ENCODE measurements around the gene IFNL3.
A peak's percentile ranks its signal among the peaks of the same experiment; 100 is the strongest.

Gene IFNL3

DNA sequence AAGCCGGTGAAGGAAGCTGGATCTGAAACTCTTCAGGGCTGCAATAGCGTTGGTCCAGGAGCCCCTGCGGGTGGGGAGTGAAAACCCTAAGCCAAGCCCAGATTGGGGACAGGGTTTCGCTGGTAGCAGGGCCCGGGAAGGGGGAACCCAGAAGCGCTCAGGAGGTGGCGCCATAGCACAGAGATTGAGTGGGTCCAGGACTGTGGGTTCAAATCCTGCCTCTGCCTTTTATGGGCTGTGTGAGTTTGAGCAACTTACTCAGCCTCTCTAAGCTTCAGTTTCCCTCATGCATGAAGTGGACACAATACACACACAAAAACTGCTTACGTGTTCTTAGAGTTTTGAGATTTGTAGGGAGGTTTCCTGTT, 32.4 kb downstream of the IFNL3 start:
- peak; percentile 46 to 53 for DNase-seq

DNA sequence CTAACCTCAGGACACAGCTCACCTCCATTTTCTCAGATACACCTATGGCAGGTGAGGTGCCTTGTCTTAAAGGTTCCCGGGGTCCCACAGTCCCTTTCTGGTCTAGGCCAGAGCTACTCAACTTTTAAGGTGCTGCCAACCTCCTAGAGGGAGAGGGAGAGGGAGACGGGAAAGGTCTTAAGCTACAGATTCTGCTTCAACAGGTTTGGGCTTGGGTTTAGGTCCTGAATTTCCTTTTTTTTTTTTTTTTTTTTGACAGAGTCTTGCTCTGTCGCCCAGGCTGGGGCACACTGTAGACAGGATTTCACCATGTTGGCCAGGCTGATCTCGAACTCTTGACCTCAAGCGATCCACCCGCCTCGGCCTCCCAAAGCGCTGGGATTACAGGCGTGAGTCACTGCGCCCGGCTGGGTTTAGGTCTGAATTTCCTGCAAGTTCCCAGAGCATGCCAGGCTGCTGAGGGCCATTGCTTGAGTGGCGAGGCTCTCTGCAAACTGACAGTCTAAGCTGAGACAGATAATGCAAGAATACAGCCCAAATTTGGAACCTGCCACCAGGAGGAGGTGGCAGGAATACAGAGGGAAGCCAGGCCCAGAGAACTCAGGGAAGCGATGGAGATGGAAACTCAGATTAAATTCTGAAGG, 33.0 kb downstream of the IFNL3 start:
- no peak for DNase-seq

DNA sequence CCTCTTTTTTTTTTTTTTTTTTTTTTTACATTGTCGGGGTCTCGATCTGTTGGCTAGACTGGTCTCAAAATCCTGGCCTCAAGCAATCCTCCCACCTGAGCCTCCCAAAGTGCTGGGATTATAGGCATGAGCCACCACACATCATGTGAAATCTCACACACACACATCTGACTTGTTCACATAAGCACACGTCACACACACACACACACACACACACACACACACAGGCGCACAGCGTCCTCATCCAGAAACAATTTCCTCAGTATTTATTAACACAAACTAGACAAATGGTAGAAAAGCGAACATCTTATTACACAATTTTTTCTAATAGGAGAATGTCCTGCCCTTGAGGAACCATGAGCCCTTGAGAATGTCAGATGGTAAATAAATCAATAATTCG, 35.6 kb downstream of the IFNL3 start:
- DNase-seq = no peak

DNA sequence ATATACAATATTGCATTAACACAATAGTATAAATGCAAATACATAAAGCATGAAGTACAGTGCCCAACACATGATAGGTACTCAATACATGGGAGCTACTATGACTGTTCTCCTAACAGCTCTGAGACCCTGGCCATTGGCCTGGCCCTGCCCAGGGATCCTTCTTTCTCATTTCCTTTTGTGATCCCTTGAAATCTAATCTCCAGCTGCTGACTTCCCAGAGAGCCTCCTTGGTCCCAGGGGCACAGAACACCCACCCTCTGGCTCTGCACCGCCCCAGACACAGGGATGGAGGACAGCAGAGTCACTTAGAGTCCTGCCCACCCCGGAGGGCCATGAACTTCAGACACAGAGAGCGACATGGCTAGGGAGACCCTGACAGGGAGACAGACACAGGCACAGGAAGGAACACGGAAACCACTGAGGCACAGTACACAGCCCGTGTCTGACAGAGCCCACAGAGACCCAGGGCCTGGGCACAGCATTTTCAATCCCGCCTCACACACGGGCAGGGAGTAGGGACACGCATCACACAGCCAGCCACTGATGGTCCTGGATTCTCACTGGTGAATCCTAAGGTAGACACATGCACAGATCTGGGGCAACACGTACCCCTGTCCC, 36.5 kb downstream of the IFNL3 start:
- DNase-seq = no peak

DNA sequence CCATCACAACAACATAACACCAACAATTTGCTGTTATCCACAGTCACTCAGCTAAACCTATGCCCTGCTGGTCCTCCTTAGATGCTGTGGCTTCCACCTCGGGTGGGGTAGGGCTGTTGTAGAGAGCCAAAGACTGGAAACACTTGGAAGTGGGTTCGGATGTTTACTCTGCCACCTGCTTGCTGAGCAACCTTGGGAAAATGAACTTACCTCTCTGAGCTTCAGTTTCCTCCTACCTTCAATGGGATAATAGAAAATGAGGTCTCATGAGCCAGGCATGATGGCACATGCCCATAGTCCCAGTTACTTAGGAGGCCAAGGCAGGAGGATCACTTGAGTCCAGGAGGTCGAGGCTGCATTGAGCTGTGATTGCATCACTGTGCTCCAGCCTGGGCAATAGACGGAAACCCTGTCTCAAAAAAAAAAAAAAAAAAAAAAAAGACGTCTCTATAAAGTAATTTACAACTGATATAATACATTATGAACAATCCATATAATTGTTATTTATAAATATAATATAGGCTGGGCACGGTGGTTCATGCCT, 37.4 kb downstream of the IFNL3 start:
- DNase-seq = no peak

DNA sequence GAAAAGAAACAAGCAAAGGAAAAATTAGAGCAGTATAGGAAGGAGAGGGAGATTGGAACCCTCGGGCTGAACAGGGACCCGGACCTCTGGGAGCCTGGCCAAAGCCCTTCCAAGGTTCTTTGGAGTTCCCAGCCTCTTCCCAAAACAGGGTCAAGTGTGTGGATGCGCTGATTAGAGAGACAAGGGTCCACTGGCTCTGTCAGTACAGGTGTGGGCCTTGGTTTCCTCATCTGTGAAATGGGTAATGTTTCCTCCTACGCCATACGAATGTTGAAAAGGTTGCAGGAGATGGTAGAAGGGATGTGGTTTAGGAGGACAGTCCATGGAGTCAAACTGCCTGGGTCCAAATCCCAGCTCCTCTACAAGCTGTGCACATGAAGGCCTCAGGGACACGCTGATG, 38.7 kb downstream of the IFNL3 start:
- DNase-seq = no peak

DNA sequence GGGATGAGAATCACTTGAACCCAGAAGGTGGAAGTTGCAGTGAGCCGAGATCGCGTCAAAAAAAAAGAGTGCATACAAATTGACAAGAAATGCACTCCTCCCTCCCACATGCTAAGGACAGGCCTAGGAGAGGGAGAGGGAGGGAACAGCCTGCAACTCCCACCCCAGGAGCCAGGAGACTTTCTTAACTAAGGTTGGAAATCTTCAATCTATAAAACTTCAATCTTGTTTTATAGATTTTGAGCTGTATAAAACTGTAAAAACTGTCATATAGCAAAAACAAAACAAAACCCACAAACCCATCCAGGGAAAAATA, 39.4 kb downstream of the IFNL3 start:
- DNase-seq = no peak

DNA sequence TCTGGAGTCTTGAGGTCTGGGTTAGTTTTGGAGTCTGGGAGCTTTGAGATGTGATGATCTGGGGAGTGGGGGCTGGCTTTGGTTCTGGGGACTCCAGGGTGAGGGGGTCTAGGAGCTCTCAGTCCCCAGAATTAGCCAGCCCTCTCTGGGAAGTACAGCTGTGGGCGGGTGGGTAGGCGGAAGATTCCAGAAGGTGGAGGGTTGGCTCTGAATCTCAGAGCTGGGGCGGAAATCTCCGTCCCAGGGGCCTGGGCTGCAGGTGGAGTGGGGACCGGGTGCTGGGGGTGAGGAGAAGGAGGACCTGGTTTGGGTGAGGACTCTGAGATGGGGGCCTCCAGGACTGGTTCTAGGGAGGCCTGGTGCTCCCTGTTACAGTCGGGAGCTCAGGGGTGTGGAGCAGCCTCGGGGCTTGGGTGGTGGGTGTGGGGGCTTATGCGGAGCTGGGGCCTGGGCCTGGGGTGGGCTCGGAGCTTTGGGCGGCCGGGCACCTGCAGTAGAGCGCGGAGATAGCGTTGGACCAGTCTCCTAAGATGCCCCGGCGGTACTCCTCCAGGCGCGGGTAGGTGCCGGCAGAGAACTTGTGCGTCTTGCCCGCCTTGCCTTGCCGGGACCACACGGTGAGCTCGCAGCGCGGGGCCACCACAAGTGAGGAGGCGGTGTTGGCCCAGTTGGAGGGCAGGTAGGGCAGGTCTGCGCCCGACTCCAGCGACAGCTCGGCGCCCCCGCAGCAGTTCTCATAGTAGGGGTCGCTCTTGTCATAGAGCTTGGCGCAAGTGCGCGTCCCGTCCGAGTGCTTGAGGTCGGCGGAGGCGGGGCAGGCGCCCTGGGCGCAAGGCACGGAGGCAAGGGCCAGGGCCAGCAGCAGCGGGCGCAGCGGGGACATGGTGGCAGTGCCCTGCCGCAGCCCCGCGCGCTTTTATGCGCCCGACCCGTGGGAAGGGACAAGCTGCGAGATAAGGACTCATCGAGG, 41.1 kb downstream of the IFNL3 start, which contains the start of gene SYCN:
Gene SYCN, minus strand, starts transcription at position 892 of the 970 bp plus-strand sequence. Its CDS starts 9 bp downstream, at position 883.
- DNase-seq = no peak

DNA sequence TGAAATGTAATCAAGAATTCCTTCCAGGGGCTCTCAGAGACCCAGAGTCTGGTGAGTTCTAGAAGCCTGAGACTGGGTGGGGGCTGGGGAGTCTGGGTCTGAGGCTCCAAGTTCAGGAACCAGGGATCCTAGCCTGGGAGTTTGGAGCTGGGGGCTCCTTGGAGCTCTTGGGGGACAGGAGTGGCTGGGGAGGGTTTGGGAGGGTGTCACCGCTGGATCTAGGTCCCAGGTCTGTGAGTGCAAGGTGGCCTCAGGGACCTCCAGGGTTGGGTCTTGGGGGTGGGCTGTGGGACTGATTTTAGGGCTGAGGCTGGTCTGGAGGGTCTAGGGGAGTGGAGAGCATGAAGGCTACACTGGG, 41.8 kb downstream of the IFNL3 start:
- DNase-seq = no peak

DNA sequence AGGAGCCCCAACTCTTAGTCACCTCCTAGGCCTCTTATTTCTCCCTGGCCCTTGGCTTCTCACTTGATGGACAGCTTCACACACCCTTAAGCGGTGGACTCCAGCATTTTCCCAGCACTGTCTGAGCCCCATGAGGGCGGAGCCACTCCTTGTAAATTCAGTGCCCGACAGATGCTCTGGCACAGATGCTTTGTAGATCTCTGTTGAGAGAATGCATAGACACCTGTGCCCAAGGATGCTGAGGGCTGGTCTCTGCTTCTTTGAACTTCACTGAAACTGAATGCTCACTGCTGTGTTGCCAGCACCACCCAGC, 44.0 kb downstream of the IFNL3 start:
- DNase-seq = no peak

DNA sequence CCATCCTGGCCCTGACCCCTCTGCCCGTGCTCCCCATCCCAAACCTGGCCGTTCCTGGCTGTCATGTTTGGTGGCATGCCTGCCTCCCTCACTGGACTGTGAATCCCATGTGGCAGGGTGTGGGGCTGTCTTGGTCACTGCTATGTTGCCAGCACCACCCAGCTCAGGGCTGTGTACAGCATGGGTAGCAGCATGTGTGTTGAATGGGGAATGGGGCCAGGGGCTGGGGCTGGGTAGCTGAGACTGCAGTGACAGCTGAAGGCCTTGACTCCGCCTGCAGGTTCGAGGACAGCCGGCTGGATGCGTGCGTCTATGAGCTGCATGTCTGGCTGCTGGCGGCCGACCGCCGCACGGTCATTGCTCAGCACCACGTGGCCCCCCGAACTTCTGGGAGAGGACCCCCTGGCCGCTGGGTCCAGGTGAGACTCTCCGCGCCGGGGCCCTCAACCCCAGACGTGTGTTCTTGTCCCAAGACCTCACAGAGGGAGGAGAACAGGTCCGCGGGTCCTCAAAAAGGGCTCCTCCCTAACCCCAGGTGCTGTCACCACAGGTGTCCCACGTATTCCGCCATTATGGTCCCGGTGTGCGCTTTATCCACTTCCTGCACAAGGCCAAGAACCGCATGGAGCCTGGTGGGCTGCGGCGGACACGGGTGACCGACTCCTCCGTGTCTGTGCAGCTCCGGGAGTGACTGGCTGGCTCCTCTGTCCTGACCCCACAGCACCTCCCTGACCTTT, 44.6 kb downstream of the IFNL3 start:
- no peak for DNase-seq

DNA sequence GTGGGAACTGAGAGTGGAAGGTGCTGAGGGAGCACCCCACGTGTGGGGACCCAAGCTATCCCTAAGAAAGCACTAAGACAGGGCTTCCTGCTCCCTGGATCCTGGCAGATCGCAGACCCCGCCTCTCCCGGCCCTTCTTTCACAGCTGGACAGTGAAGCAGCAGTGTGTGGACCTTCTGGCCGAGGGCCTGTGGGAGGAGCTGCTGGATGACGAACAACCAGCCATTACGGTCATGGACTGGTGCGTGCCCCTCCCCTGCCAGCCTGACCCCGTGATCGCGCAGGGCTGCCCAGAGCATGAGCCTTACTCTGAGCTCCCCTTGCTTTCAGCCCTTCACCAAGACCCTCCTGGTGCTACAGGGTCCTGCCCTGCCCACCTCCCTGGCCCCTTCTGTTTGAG, 45.8 kb downstream of the IFNL3 start:
- DNase-seq = no peak

DNA sequence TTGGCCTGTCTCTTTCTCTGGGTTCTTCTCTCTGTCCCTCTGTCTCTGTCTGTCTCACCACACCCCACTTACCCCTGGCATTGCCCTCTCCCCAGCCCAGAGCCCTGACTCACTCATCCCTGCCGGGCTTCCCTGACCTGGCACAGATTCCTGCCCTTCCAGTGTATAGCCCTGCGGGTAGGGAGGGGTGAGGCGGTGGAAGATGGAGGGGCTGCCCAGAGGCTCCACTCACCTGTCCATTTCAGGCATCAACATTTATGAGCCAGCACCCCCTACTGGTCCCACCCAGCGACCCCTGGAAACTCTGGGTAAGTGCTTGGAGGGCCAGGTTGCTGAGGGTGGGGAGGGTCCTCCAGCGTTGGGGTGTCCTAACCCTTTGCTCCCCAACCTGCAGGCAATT, 47.0 kb downstream of the IFNL3 start:
- DNase-seq = no peak

DNA sequence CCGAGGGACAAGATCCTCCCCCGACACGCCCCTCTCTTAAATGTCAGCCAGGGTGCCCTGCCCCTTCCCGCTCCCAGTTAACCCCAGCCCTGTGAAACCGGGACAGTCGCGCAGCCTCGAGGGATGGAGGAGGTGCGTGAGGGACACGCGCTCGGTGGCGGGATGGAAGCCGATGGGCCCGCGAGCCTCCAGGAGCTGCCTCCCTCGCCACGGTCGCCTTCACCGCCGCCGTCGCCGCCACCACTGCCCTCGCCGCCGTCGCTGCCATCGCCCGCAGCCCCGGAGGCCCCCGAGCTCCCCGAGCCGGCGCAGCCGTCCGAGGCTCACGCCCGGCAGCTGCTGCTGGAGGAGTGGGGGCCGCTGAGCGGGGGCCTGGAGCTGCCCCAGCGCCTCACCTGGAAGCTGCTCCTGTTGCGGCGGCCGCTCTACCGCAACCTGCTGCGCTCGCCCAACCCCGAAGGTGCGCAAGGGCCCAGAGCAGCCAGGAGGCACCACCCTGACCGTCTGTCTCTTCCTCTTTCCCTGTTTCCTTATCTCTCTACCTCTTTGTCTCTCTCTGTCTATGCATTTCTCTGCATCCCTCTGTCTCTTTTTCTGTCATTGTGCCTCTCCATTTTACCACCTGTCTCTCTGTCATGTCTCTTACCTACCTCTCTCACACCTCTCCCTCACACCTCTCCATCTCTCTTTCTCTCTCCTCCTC, 47.8 kb downstream of the IFNL3 start, which contains the start of gene NCCRP1:
Gene NCCRP1, plus strand, starts transcription at position 105 of the 703 bp plus-strand sequence. Its CDS starts 19 bp downstream, at position 124.
- DNase-seq = no peak

DNA sequence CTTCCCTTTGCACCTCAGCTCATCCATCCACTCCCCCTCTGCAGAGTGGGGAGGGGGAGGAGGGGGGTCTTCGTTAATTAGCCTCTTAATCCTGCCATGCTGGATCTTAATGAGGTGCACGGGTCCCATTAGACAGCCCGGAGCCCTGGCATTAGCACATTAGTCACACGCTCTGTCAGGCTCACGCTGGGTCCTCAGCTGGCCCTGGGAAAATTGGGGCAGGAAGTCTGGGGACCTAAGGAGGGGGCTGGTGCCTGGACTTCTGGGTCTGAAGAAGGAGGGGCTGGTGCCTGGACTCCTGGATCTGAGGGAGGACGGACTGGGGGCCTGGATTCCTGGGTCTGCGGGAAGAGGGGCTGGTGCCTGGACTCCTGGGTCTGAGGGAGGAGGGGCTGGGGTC, 48.5 kb downstream of the IFNL3 start:
- no peak for DNase-seq

DNA sequence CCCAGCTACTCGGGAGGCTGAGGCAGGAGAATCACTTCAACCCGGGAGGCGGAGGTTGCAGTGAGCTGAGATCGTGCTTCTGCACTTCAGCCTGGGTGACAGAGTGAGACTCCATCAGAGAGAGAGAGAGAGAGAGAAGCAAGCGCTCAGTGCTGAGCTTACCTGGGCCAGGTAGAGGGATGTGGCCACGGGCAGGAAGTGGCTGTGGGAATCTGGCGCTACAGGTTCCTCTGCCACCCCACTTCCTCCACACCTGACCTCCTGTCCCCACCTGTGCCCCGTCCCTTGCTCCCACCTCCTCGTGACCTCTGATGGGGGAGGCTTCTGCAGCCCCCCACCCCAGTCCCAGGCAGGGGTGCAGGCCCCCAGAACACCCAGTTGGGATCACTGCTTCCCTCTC, 49.1 kb downstream of the IFNL3 start:
- DNase-seq = no peak

DNA sequence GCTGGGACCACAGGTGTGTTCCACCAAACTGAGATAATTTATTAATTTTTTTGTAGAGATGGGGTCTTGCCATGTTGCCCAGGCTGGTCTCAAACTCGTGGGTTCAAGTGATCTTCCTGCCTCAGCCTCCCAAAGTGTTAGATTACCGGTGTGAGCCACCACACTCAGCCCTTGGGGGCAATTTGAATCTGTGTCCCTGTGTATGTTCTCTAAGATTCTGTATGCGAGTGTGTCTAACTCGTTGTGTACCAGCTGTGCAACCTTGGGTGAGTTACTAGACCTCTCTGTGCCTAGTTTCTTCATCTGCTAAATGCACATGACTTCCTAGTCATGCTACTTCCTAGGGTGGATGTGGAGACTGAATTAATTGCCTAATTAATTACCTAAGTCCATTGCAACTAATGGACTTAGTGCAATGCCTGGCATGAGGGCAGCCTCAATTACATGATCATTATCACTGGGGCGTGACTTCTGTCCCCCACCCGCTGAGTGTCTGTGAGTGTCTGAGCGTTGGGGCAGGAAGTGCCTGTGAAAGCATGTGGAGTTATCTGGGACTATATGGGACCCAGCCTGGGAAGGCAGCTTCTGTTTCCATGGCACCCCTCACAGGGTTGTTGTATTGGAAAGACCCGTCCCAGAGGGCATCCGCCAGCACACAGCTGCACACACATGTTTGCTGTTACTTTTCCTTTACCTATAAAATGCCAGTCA, 49.8 kb downstream of the IFNL3 start:
- no peak for DNase-seq

DNA sequence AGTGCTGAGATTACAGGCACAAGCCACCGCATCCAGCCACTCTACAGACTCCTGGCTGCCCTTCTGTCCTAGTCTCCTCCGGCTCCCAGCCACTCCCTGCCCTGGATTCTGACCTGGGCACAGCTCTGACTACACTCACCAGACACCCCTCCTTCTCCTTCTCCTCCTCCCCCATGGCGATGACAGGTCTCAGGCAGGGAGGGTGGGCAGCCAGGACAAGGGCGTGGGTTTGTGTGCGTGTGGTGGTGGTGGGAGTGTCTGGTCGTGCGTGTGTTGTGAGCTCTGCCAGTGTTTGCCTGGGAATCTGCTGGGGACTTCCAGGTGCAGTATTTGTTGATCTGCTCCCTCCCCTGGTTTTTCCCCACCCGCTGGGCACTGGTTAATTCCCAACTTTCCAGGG, 51.0 kb downstream of the IFNL3 start:
- no peak for DNase-seq
